Activated T-cell treated with anti-CD3 and anti-CD28 coated beads, Interleukin-2, amount 50 U/mL, for 72 hours (primary cell): ENCODE results near the gene TTC21A. TPM values are rescaled to one million over a fixed set of nuclear protein-coding genes. Genes with fewer than 3 reads are reported as not detected.
"Not testable (repeated sequence)": the region's sequence is repeated elsewhere in the genome, so short reads cannot be mapped to it uniquely, and the experiment has no call there.

Source experiments
- ATAC-seq, 2 donors: fragments of 150-1000 bp; cut with Tn5 transposase; replicated peaks in 1 of 2; 2 replicates each; pipeline ENCODE4 v1.10.0; 2021; ENCODE audit warnings: moderate library complexity in 2 of 2, mild to moderate bottlenecking in 1 of 2
- DNase-seq, 2 donors: peaks; one replicate each; pipeline ENCODE4 v3.0.0; 2021 to 2022; ENCODE audit warnings: mixed read lengths in 1 of 2
- H3K27ac Mint-ChIP-seq: one replicate; pipeline ENCODE4 v1.8.0; 2022; ENCODE audit warnings: mild to moderate bottlenecking, moderate library complexity, mixed read lengths
- H3K27me3 Mint-ChIP-seq: one replicate; pipeline ENCODE4 v1.8.0; 2022; ENCODE audit warnings: low read depth, mixed read lengths
- H3K36me3 Mint-ChIP-seq, 2 donors: one replicate each; pipeline ENCODE4 v1.8.0; 2022; ENCODE audit warnings: mixed read lengths in 2 of 2, mild to moderate bottlenecking in 1 of 2; ENCODE audit not compliant: insufficient read depth in 2 of 2
- H3K4me1 Mint-ChIP-seq: one replicate; pipeline ENCODE4 v1.8.0; 2022; ENCODE audit warnings: low read depth, mixed read lengths
- H3K4me3 Mint-ChIP-seq, 2 donors: one replicate each; pipeline ENCODE4 v1.8.0; 2022; ENCODE audit warnings: mild to moderate bottlenecking in 2 of 2, mixed read lengths in 2 of 2, moderate library complexity in 2 of 2
- H3K9me3 Mint-ChIP-seq, 2 donors: one replicate each; pipeline ENCODE4 v1.8.0; 2022; ENCODE audit warnings: mixed read lengths in 2 of 2
- total RNA-seq, 2 donors: library from RNA; stranded (reverse); gene quantifications; one replicate each; pipeline ENCODE4 v1.2.3, GENCODE V29; 2022

TTC21A gene
- 1 to 10 TPM; 2.0 to 2.2 TPM for total RNA-seq

DNA sequence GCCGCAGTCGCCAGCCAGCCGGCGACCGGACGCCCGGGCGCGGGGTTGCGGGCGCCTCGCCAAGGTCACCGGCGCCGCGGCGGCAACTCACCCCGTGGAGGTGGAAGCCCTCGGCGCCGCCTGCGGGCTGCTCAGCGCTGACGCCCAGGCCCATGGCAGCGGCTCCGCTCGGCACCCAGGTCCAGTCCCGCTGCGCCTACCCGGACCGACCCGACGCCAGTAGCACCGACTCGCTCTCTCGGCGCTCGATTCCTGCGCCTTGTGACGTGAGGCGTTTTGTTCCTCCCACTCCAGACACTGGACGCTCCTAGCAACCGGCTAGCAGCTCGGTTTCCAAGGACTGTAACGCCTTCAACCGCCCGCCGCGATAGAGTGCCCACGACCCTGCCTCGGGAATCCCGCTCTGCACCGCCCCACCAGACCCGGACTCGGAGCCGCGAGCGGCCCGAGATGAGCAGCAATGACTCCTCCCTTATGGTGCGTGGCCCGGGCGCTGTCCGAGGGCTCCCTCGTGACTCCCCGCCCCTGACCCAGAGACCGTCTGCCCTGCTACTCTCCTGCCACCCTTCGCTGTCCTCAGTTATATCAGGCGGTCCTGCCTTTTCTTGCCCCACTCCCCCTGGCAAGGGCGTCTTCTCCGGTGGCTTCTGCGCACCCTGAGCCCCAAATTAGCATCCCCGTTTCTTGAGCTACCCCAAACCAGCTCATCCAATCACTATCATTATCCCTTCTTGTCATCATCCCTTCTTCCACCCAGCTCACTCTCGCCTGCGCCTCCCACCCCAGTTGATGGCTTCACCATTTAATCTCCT lies at the start of gene TTC21A, which contains the start of gene GORASP1:
Gene TTC21A, plus strand, starts transcription at position 293 of the 812 bp plus-strand sequence. Its CDS starts 158 bp downstream, at position 451.
Gene GORASP1, minus strand, starts transcription at position 240 of the 812 bp plus-strand sequence. Its CDS starts 86 bp downstream, at position 154.
- DNase-seq (peak; percentile 74), ATAC-seq (peak; percentile 72 to 75)
- Mint-ChIP-seq H3K36me3 (peaks cover 0 to 4% of the 10 kb centered on the region in 2 donors), H3K27ac (peak within 1 kb of the TSS; percentile 59), H3K9me3 (no peaks in the 10 kb centered on the region), H3K4me1 (peaks cover 37% of the 10 kb centered on the region), H3K27me3 (no peaks in the 10 kb centered on the region), H3K4me3 (peak within 1 kb of the TSS; percentile 93 to 95)

GRCh38 chr3:39061228-39061627 lies 46.3 kb upstream of the TTC21A start:
- not testable (repeated sequence) for DNase-seq, ATAC-seq

GRCh38 chr3:39062180-39062579 lies 45.3 kb upstream of the TTC21A start:
- Mint-ChIP-seq H3K4me3 (peak overlapping the region in 1 of 2 donors; percentile 2), H3K27ac (peak overlapping the region; percentile 40), H3K9me3 (no peaks in the 10 kb centered on the region), H3K27me3 (no peaks in the 10 kb centered on the region), H3K4me1 (peaks cover 16% of the 10 kb centered on the region), H3K36me3 (peaks cover 5 to 8% of the 10 kb centered on the region in 2 donors)
- ATAC-seq (no peak), DNase-seq (no peak)

More at GRCh38 chr3:39061228-39061627, 46.3 kb upstream of the TTC21A start:
- H3K4me1 Mint-ChIP-seq: peaks cover 20% of the 10 kb centered on the region
- not testable (repeated sequence) for H3K36me3 Mint-ChIP-seq, H3K4me3 Mint-ChIP-seq, H3K27me3 Mint-ChIP-seq, H3K27ac Mint-ChIP-seq, H3K9me3 Mint-ChIP-seq

- no peak overlapping the region for H3K27ac Mint-ChIP-seq
- peak overlapping the region in 1 of 2 donors; percentile 8 for H3K4me3 Mint-ChIP-seq
- peaks cover 16% of the 10 kb centered on the region for H3K4me1 Mint-ChIP-seq
- DNase-seq: no peak
- no peaks in the 10 kb centered on the region for H3K9me3 Mint-ChIP-seq
- peak; percentile 40 to 75 for ATAC-seq
- peaks cover 3 to 8% of the 10 kb centered on the region in 2 donors for H3K36me3 Mint-ChIP-seq
- H3K27me3 Mint-ChIP-seq: no peaks in the 10 kb centered on the region
These were observed 44.3 kb upstream of the TTC21A start for GRCh38 chr3:39063143-39063542.

GRCh38 chr3:39064646-39065045 lies 42.8 kb upstream of the TTC21A start:
- Mint-ChIP-seq H3K36me3 (peaks cover 2 to 8% of the 10 kb centered on the region in 2 donors), H3K27me3 (no peaks in the 10 kb centered on the region), H3K9me3 (no peaks in the 10 kb centered on the region), H3K4me3 (no peak overlapping the region), H3K27ac (peak overlapping the region; percentile 41), H3K4me1 (peaks cover 16% of the 10 kb centered on the region)
- no peak for ATAC-seq
- no peak for DNase-seq

GRCh38 chr3:39065197-39065596 lies 42.3 kb upstream of the TTC21A start:
- H3K4me3 Mint-ChIP-seq: no peak overlapping the region
- H3K27ac Mint-ChIP-seq: no peak overlapping the region
- H3K9me3 Mint-ChIP-seq: no peaks in the 10 kb centered on the region
- peaks cover 16% of the 10 kb centered on the region for H3K4me1 Mint-ChIP-seq
- H3K27me3 Mint-ChIP-seq: no peaks in the 10 kb centered on the region
- ATAC-seq (peak; percentile 71 to 89), DNase-seq (peak in 1 of 2 donors; percentile 14)
- peaks cover 2 to 11% of the 10 kb centered on the region in 2 donors for H3K36me3 Mint-ChIP-seq

- Mint-ChIP-seq H3K4me1 (peaks cover 12% of the 10 kb centered on the region), H3K27me3 (no peaks in the 10 kb centered on the region), H3K36me3 (peaks cover 1 to 15% of the 10 kb centered on the region in 2 donors), H3K27ac (no peak overlapping the region), H3K9me3 (no peaks in the 10 kb centered on the region), H3K4me3 (no peak overlapping the region)
- DNase-seq (no peak), ATAC-seq (no peak)
These were observed 40.2 kb upstream of the TTC21A start for GRCh38 chr3:39067286-39067685.

DNA sequence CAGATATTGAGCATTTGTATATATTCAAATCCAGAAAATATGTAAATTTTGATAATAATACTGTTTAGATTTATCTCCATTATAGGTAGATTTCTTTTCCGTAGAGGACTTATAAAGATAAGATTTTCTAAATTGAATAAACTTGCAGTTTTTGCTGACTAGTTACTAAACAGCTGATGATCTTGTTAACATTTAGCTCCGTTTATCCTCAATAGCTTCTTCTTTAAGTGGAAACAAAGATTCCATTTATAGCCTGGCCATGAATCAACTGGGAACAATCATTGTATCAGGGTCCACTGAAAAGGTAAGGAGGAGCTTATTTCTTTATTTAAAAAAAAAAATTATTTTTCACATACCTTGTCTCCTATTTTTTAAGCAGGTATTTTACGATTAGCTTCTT lies 38.9 kb upstream of the TTC21A start:
- no peaks in the 10 kb centered on the region for H3K9me3 Mint-ChIP-seq
- no peak for ATAC-seq

GRCh38 chr3:39075910-39076309 lies 31.6 kb upstream of the TTC21A start:
- no peaks in the 10 kb centered on the region for H3K27me3 Mint-ChIP-seq
- H3K36me3 Mint-ChIP-seq: peaks cover 17 to 24% of the 10 kb centered on the region in 2 donors
- ATAC-seq (no peak), DNase-seq (no peak)
- no peak overlapping the region for H3K4me3 Mint-ChIP-seq
- no peaks in the 10 kb centered on the region for H3K9me3 Mint-ChIP-seq
- H3K27ac Mint-ChIP-seq: no peak overlapping the region
- H3K4me1 Mint-ChIP-seq: peaks cover 12% of the 10 kb centered on the region

More for the DNA sequence above, 38.9 kb upstream of the TTC21A start:
- H3K4me1 Mint-ChIP-seq: peaks cover 8% of the 10 kb centered on the region
- H3K4me3 Mint-ChIP-seq: no peak overlapping the region
- DNase-seq: no peak
- H3K36me3 Mint-ChIP-seq: peaks cover 1 to 14% of the 10 kb centered on the region in 2 donors
- H3K27ac Mint-ChIP-seq: no peak overlapping the region
- H3K27me3 Mint-ChIP-seq: no peaks in the 10 kb centered on the region

- no peaks in the 10 kb centered on the region for H3K27me3 Mint-ChIP-seq
- no peak overlapping the region for H3K4me3 Mint-ChIP-seq
- ATAC-seq (no peak), DNase-seq (no peak)
- peaks cover 26 to 29% of the 10 kb centered on the region in 2 donors for H3K36me3 Mint-ChIP-seq
- H3K9me3 Mint-ChIP-seq: no peaks in the 10 kb centered on the region
- H3K4me1 Mint-ChIP-seq: peaks cover 30% of the 10 kb centered on the region
- no peak overlapping the region for H3K27ac Mint-ChIP-seq
These were observed 27.9 kb upstream of the TTC21A start for GRCh38 chr3:39079530-39079929.

DNA sequence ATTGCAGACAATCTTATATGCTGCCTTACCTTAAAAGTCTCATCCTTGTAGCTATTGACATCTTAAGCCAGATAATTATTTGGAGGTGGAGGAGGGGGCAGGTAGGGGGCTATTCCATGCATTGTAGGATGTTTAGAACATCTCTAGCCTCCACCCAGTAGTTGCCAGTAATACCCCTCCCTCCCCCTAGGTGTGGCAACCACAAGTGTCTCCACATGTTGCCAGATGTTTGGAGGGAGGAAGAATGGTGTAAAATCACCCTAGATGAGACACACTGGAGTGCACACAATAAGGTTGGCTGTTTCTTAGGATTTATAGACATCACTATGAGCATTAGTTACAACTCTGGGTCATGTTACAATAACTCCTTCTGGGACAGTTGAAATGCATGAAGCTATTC lies 27.5 kb upstream of the TTC21A start:
- DNase-seq (no peak), ATAC-seq (no peak)
- H3K27me3 Mint-ChIP-seq: no peaks in the 10 kb centered on the region
- peaks cover 22 to 27% of the 10 kb centered on the region in 2 donors for H3K36me3 Mint-ChIP-seq
- no peaks in the 10 kb centered on the region for H3K9me3 Mint-ChIP-seq
- peak overlapping the region; percentile 52 for H3K27ac Mint-ChIP-seq
- H3K4me3 Mint-ChIP-seq: no peak overlapping the region
- H3K4me1 Mint-ChIP-seq: peaks cover 30% of the 10 kb centered on the region

DNA sequence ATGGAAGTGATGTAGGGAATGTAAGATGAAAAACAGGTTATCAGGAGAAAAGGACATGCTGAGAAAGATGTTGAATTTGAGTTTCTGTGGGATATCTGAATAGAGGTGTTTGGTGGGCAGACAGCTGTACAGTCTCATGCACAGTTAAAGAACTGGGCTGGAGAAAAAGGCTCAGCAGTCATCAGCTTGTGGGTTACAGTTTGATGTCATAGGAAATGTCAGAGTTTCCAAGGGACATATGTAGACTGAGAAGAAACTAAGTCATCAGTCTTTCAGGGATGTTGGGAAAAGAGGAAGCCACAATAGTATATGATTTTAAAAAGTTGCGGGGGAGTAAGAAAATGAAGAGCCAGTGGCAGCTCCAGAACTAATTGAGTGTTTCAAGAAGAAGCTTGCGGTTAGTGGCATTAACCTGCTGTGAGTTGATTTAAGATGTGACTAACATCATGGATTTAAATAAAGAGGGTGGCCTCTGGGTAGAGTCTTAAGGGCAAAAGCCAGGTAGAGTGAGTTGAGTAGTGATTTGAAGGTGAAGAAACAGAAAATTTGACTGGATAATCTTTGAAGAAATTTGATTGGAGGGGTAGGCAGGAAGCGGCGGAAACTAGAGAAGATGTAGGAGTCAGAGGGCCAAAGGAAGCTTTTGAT lies 24.7 kb upstream of the TTC21A start:
- Mint-ChIP-seq H3K27me3 (no peaks in the 10 kb centered on the region), H3K9me3 (no peaks in the 10 kb centered on the region), H3K27ac (peak overlapping the region; percentile 80), H3K36me3 (peaks cover 16 to 17% of the 10 kb centered on the region in 2 donors), H3K4me1 (peaks cover 18% of the 10 kb centered on the region), H3K4me3 (peak overlapping the region in 1 of 2 donors; percentile 37)
- DNase-seq (no peak), ATAC-seq (peak; percentile 72 to 91)

GRCh38 chr3:39086144-39086543 lies 21.3 kb upstream of the TTC21A start:
- no peaks in the 10 kb centered on the region for H3K27me3 Mint-ChIP-seq
- peaks cover 18% of the 10 kb centered on the region for H3K4me1 Mint-ChIP-seq
- H3K9me3 Mint-ChIP-seq: no peaks in the 10 kb centered on the region
- H3K4me3 Mint-ChIP-seq: no peak overlapping the region
- ATAC-seq: no peak
- H3K36me3 Mint-ChIP-seq: peaks cover 14 to 16% of the 10 kb centered on the region in 2 donors
- H3K27ac Mint-ChIP-seq: no peak overlapping the region
- no peak for DNase-seq
